A673 (cell line): ENCODE results near the gene C20orf144. TPM values are rescaled to one million over a fixed set of nuclear protein-coding genes. Genes with fewer than 3 reads are reported as not detected.

Source experiments
- BruUV-seq: library from RNA; stranded (reverse); fragments of 400-500 nt; replicated peaks from 2 replicates; lab custom pipeline; 2021; lab: Mats Ljungman, UMichigan
- CTCF ChIA-PET: fragments of 300-600 bp; sonication (Branson Sonifier 250); formaldehyde crosslinking; loops from one replicate; lab custom pipeline; 2022; ENCODE audit warnings: antibody characterized with exemption; lab: Charles Lee
- POLR2A ChIA-PET: fragments of 300-600 bp; sonication (Branson Sonifier 250); formaldehyde crosslinking; loops from one replicate; lab custom pipeline; 2022; ENCODE audit warnings: antibody characterized with exemption; ENCODE audit not compliant: low non-redundant PET; lab: Charles Lee
- DNase-seq: peaks from one replicate; pipeline ENCODE4 v3.0.0-alpha.2; 2015; ENCODE audit warnings: low spot score
- H3K27ac ChIP-seq: fragments of 200-600 bp; sonication (generic); 2 replicates; pipeline ENCODE4 v1.5.1; 2016; ENCODE audit warnings: mixed run types, low read depth, mild to moderate bottlenecking, mixed read lengths, antibody characterized with exemption, low read length; ENCODE audit not compliant: poor library complexity, severe bottlenecking
- H3K27me3 ChIP-seq: fragments of 200-600 bp; sonication (generic); replicated peaks from 2 replicates; pipeline ENCODE4 v1.6.1; 2017; ENCODE audit warnings: mixed run types, low read depth, mild to moderate bottlenecking, mixed read lengths, antibody characterized with exemption, low read length; ENCODE audit not compliant: insufficient read depth, poor library complexity
- H3K36me3 ChIP-seq: fragments of 200-600 bp; sonication (generic); 2 replicates; pipeline ENCODE4 v1.6.1; 2016; ENCODE audit warnings: mixed run types, mild to moderate bottlenecking, mixed read lengths, antibody characterized with exemption, low read length; ENCODE audit not compliant: insufficient read depth, poor library complexity, severe bottlenecking
- H3K4me1 ChIP-seq: fragments of 200-600 bp; sonication (generic); 2 replicates; pipeline ENCODE4 v1.6.1; 2017; ENCODE audit warnings: mixed run types, mild to moderate bottlenecking, mixed read lengths, antibody characterized with exemption, low read length; ENCODE audit not compliant: insufficient read depth, poor library complexity, severe bottlenecking
- H3K4me3 ChIP-seq: fragments of 200-600 bp; sonication (generic); 2 replicates; pipeline ENCODE4 v1.5.1; 2016; ENCODE audit warnings: low read depth, mixed run types, mild to moderate bottlenecking, mixed read lengths, low read length; ENCODE audit not compliant: poor library complexity, severe bottlenecking
- H3K9me3 ChIP-seq: fragments of 200-600 bp; sonication (generic); 2 replicates; pipeline ENCODE4 v1.6.1; 2016; ENCODE audit warnings: mixed run types, low read depth, mild to moderate bottlenecking, mixed read lengths, antibody characterized with exemption, low read length; ENCODE audit not compliant: poor library complexity, severe bottlenecking
- CTCF ChIP-seq: fragments of 300-800, 200-600 bp; sonication (generic); conservative IDR thresholded peaks from 2 replicates; pipeline ENCODE4 v1.5.1; 2017; ENCODE audit warnings: low read depth, mild to moderate bottlenecking, antibody characterized with exemption, low read length, moderate library complexity, mixed read lengths
- EZH2 ChIP-seq: fragments of 200-600 bp; sonication (generic); IDR thresholded peaks from 2 replicates; pipeline ENCODE4 v1.6.1; 2017; ENCODE audit warnings: borderline replicate concordance, low read depth, mild to moderate bottlenecking, mixed read lengths, antibody characterized with exemption, low read length; ENCODE audit not compliant: poor library complexity, severe bottlenecking
- intact Hi-C: fragments of 100-400 bp; cut with micrococcal nuclease; formaldehyde crosslinking; loops from one replicate; pipeline ENCODE4 v1.10.0; 2022; ENCODE audit not compliant: unreplicated experiment
- total RNA-seq: library from RNA; stranded (reverse); gene quantifications from 2 replicates; pipeline ENCODE4 v1.2.3, GENCODE V29; 2021

The C20orf144 gene
- total RNA-seq, 1 experiment from 2014 or later = 0.13 TPM

GRCh38 chr20:33686984-33687366, 24.8 kb downstream of the C20orf144 start:
- TF ChIP-seq EZH2 (no peak), CTCF (no peak)
- H3K4me1 ChIP-seq = peaks cover 21% of the 10 kb centered on the region
- ChIA-PET POLR2A (no interaction called here), CTCF (no interaction called here)
- H3K9me3 ChIP-seq = no peaks in the 10 kb centered on the region
- H3K27ac ChIP-seq = no peak overlapping the region
- BruUV-seq = no TSS peak
- H3K27me3 ChIP-seq = no peaks in the 10 kb centered on the region
- peak overlapping the region; percentile 58 for H3K4me3 ChIP-seq
- peaks cover 8% of the 10 kb centered on the region for H3K36me3 ChIP-seq
- intact Hi-C loops = no loop called here
- no peak for DNase-seq

GRCh38 chr20:33687370-33687915, 25.3 kb downstream of the C20orf144 start:
- BruUV-seq = no TSS peak
- intact Hi-C loops = no loop called here
- TF ChIP-seq EZH2 = no peak
- TF ChIP-seq CTCF = no peak
- no peak overlapping the region for H3K27ac ChIP-seq
- ChIA-PET CTCF (no interaction called here), POLR2A (no interaction called here)
- H3K4me1 ChIP-seq = peaks cover 21% of the 10 kb centered on the region
- no peaks in the 10 kb centered on the region for H3K9me3 ChIP-seq
- H3K36me3 ChIP-seq = peaks cover 7% of the 10 kb centered on the region
- no peak for DNase-seq
- H3K4me3 ChIP-seq = no peak overlapping the region
- no peaks in the 10 kb centered on the region for H3K27me3 ChIP-seq

GRCh38 chr20:33687993-33688937, 26.1 kb downstream of the C20orf144 start:
- Histone ChIP-seq H3K27me3 (no peaks in the 10 kb centered on the region), H3K4me1 (peaks cover 21% of the 10 kb centered on the region), H3K4me3 (no peak overlapping the region), H3K36me3 (no peaks in the 10 kb centered on the region), H3K27ac (no peak overlapping the region), H3K9me3 (no peaks in the 10 kb centered on the region)
- DNase-seq = no peak
- intact Hi-C loops = no loop called here
- ChIA-PET POLR2A (no interaction called here), CTCF (no interaction called here)
- no TSS peak for BruUV-seq
- TF ChIP-seq CTCF (no peak), EZH2 (no peak)
